HG03442 (cell line): ENCODE data around the gene IL16.
"Not testable (repeated sequence)": the region's sequence is repeated elsewhere in the genome, so short reads cannot be mapped to it uniquely, and the experiment has no call there.

Source experiments
- ATAC-seq: cut with Tn5 transposase; IDR thresholded peaks from one replicate; pipeline ENCODE4 v1.9.1; 2021; ENCODE audit warnings: mild to moderate bottlenecking, moderate library complexity; ENCODE audit not compliant: unreplicated experiment

Gene IL16

GRCh38 chr15:81331600-81331999 lies 134.9 kb downstream of the IL16 start:
- no peak for ATAC-seq

GRCh38 chr15:81332326-81332725 lies 135.6 kb downstream of the IL16 start:
- ATAC-seq: no peak

GRCh38 chr15:81333363-81333762 lies 136.7 kb downstream of the IL16 start:
- ATAC-seq: no peak

GRCh38 chr15:81334768-81335435 lies 138.2 kb downstream of the IL16 start:
- no peak for ATAC-seq

GRCh38 chr15:81335631-81336030 lies 139.0 kb downstream of the IL16 start:
- no peak for ATAC-seq

- ATAC-seq: no peak
These were observed 139.9 kb downstream of the IL16 start for GRCh38 chr15:81336568-81336967.

GRCh38 chr15:81337241-81337640 lies 140.6 kb downstream of the IL16 start:
- ATAC-seq: no peak

GRCh38 chr15:81337713-81338157 lies 141.1 kb downstream of the IL16 start:
- no peak for ATAC-seq

GRCh38 chr15:81338170-81339007 lies 141.7 kb downstream of the IL16 start:
- ATAC-seq: no peak

GRCh38 chr15:81339321-81339720 lies 142.6 kb downstream of the IL16 start:
- no peak for ATAC-seq

GRCh38 chr15:81339851-81340250 lies 143.2 kb downstream of the IL16 start:
- ATAC-seq: no peak

GRCh38 chr15:81341351-81341750 lies 144.7 kb downstream of the IL16 start:
- ATAC-seq: no peak

- no peak for ATAC-seq
These were observed 146.7 kb downstream of the IL16 start for GRCh38 chr15:81343371-81343770.

- no peak for ATAC-seq
These were observed 149.9 kb downstream of the IL16 start for GRCh38 chr15:81346611-81347010.

GRCh38 chr15:81347910-81348309 lies 151.2 kb downstream of the IL16 start:
- no peak for ATAC-seq

GRCh38 chr15:81348691-81349090 lies 152.0 kb downstream of the IL16 start:
- ATAC-seq: not testable (repeated sequence)

- ATAC-seq: no peak
These were observed 152.6 kb downstream of the IL16 start for GRCh38 chr15:81349271-81349670.

GRCh38 chr15:81351651-81352050 lies 155.0 kb downstream of the IL16 start:
- no peak for ATAC-seq

GRCh38 chr15:81356252-81356651 lies 159.6 kb downstream of the IL16 start:
- no peak for ATAC-seq

- ATAC-seq: no peak
These were observed 160.6 kb downstream of the IL16 start for GRCh38 chr15:81357180-81357686.

GRCh38 chr15:81358248-81358647 lies 161.6 kb downstream of the IL16 start:
- ATAC-seq: no peak

- no peak for ATAC-seq
These were observed 163.8 kb downstream of the IL16 start for GRCh38 chr15:81360491-81360890.
